PC-9 (cell line): Measurements from ENCODE around the gene PSRC1. TPM values are rescaled to one million over a fixed set of nuclear protein-coding genes. Genes with fewer than 3 reads are reported as not detected.
A peak's percentile ranks its signal among the peaks of the same experiment; 100 is the strongest.

Experiments used
- BruUV-seq: library from RNA; stranded (reverse); fragments of 400-500 nt; replicated peaks from 2 replicates; lab custom pipeline; 2021; lab: Mats Ljungman, UMichigan
- CTCF ChIA-PET: fragments of 300-600 bp; sonication (Branson Sonifier 250); formaldehyde crosslinking; loops from one replicate; lab custom pipeline; 2022; ENCODE audit warnings: antibody characterized with exemption; lab: Charles Lee
- POLR2A ChIA-PET: fragments of 300-600 bp; sonication (Branson Sonifier 250); formaldehyde crosslinking; loops from one replicate; lab custom pipeline; 2022; ENCODE audit warnings: antibody characterized with exemption; ENCODE audit not compliant: unreplicated experiment; lab: Charles Lee
- DNase-seq, 2 experiments: peaks; one replicate each; pipeline versions ENCODE4 v3.0.0 to v3.0.0-alpha.2; 2015 to 2022; ENCODE audit warnings: mixed read lengths in 1 of 2
- H2AFZ ChIP-seq: fragments of 200-600 bp; sonication (generic); 2 replicates; pipeline ENCODE4 v1.8.1; 2017; ENCODE audit warnings: antibody characterized with exemption
- H3F3A ChIP-seq: fragments of 200-600 bp; sonication (generic); 2 replicates; pipeline ENCODE4 v1.8.1; 2017; ENCODE audit warnings: antibody characterized with exemption, mild to moderate bottlenecking, low read depth; ENCODE audit not compliant: insufficient read depth
- H3K27ac ChIP-seq: fragments of 200-600 bp; sonication (generic); 2 replicates; pipeline ENCODE4 v1.6.1; 2016; ENCODE audit warnings: mixed run types
- H3K27me3 ChIP-seq: fragments of 200-600 bp; sonication (generic); 2 replicates; pipeline ENCODE4 v1.6.1; 2016; ENCODE audit warnings: low read depth, mixed run types; ENCODE audit not compliant: insufficient read depth
- H3K36me3 ChIP-seq: fragments of 200-600 bp; sonication (generic); 2 replicates; pipeline ENCODE4 v1.6.1; 2016; ENCODE audit warnings: low read depth, mixed run types
- H3K4me1 ChIP-seq: fragments of 200-600 bp; sonication (generic); replicated peaks from 2 replicates; pipeline ENCODE4 v1.6.1; 2016; ENCODE audit warnings: mixed run types; ENCODE audit not compliant: insufficient read depth
- H3K4me2 ChIP-seq: fragments of 200-600 bp; sonication (generic); 2 replicates; pipeline ENCODE4 v1.6.1; 2017; ENCODE audit warnings: mixed run types
- H3K4me3 ChIP-seq: fragments of 200-600 bp; sonication (generic); 2 replicates; pipeline ENCODE4 v1.6.1; 2016; ENCODE audit warnings: mixed run types
- H3K79me2 ChIP-seq: fragments of 200-600 bp; sonication (generic); 2 replicates; pipeline ENCODE4 v1.6.1; 2017; ENCODE audit warnings: low read depth, mixed run types
- H3K9me2 ChIP-seq: fragments of 200-600 bp; sonication (generic); 2 replicates; pipeline ENCODE4 v1.8.1; 2017; ENCODE audit warnings: mild to moderate bottlenecking; ENCODE audit not compliant: insufficient read depth
- H3K9me3 ChIP-seq: fragments of 200-600 bp; sonication (generic); 2 replicates; pipeline ENCODE4 v1.8.1; 2016; ENCODE audit warnings: low read depth; ENCODE audit not compliant: insufficient read depth
- H4K20me1 ChIP-seq: fragments of 200-600 bp; sonication (generic); 2 replicates; pipeline ENCODE4 v1.8.1; 2017; ENCODE audit not compliant: insufficient read depth
- CTCF ChIP-seq: fragments of 200-600 bp; sonication (generic); conservative IDR thresholded peaks from 2 replicates; pipeline ENCODE4 v1.6.1; 2017; ENCODE audit warnings: mixed run types, antibody characterized with exemption, mild to moderate bottlenecking, moderate library complexity
- EZH2 ChIP-seq: fragments of 200-600 bp; sonication (generic); IDR thresholded peaks from 2 replicates; pipeline ENCODE4 v1.8.0; 2017; ENCODE audit warnings: antibody characterized with exemption, low read depth
- intact Hi-C: fragments of 100-400 bp; cut with micrococcal nuclease; formaldehyde crosslinking; loops from one replicate; pipeline ENCODE4 v1.10.0; 2022; ENCODE audit not compliant: unreplicated experiment
- total RNA-seq: library from RNA; stranded (reverse); gene quantifications from 2 replicates; pipeline ENCODE4 v1.2.3, GENCODE V29; 2021

PSRC1 gene
- total RNA-seq, 1 experiment from 2014 or later, result 26.4 TPM

DNA sequence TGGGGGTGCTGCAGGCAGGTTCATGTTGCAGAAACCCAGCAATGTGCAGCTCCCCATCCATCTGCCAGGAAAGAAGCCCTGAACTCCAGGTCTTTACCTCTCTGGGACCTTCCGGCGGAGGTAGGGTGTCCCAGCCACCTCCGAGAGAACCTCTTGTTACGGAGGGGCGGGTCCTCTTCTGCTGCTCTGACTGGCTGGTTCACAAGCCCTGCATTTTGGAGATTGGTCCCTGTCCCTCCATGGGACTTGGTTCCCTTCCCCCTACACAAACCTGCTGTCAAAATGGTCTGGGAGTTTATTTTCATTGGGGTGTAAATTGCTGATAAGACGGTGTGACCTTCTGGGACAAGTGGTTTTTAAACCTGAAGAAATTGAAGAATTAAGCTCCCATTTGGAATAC, 41.6 kb downstream of the PSRC1 start:
- H3K36me3 ChIP-seq, result peaks cover 30% of the 10 kb centered on the region
- H3K79me2 ChIP-seq, result no peaks in the 10 kb centered on the region
- no peaks in the 10 kb centered on the region for H3K9me2 ChIP-seq
- CTCF ChIA-PET, result interaction anchor here (0.6 to 1.3 kb wide), 3 partner anchors 40 to 1257 kb away, joined by 3 to 4 read pairs (median 3); no protein-coding TSS in a partner anchor
- H3K4me2 ChIP-seq, result peak overlapping the region; percentile 41; the same call in 1 of the 2 replicates
- POLR2A ChIA-PET, result no interaction called here
- intact Hi-C loops, result no loop called here
- H3K9me3 ChIP-seq, result no peaks in the 10 kb centered on the region
- no peaks in the 10 kb centered on the region for H3K27me3 ChIP-seq
- H3F3A ChIP-seq, result peaks cover 49% of the 10 kb centered on the region
- peaks cover 38% of the 10 kb centered on the region for H3K4me1 ChIP-seq
- BruUV-seq, result no TSS peak
- H2AFZ ChIP-seq, result no peak overlapping the region
- no peak overlapping the region for H3K4me3 ChIP-seq
- TF ChIP-seq CTCF (no peak), EZH2 (no peak)
- no peak for DNase-seq
- H4K20me1 ChIP-seq, result no peaks in the 10 kb centered on the region; the same call in 1 of the 2 replicates
- peak overlapping the region; percentile 92 for H3K27ac ChIP-seq

DNA sequence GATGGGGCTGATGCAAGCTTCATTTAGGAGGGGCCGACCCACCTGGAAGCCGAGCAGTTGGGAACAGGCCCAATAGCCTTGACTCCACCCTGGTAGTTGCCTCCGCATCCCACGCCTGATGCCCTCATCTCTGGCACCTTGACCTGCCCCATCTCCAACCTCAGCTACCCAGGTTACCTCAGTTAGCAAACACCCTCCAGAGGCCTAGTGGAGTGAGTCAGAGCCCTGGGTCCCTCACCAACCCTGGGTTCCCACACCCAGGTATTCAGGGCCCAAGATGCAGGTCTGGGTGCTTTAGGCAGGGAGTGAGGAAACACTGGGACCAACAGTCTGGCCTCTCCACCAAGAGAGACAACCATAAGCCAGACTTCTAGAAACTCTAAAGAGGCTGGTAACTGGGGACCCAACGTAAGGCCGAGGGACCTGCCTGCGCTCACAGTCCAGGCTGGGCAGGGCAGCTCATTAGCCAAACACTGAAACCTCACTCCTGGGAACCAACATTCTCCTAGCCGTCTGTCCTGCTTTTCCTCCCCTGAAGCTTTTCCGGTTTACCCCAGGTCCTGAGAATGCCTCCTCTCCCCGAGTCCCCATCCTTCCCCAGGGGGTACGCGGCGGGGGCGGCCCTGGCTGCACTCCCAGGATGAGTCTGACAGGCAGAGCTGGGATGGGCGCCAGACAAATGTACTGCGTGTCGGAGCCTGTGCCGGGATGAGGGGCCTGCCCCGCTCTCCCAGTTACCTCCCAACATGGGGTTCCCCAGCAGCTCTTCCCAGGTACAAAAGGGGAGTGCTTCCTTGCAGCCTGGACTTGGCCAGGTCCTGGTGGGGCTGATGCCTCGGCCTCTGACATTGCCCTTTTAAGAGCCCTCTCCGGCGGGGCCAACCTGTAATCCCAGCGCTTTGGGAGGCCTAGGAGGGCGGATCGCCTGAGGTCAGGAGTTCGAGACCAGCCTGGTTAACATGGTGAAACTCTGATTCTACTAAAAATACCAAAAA, 42.5 kb downstream of the PSRC1 start:
- Histone ChIP-seq H3F3A (peaks cover 52% of the 10 kb centered on the region), H4K20me1 (no peaks in the 10 kb centered on the region; the same call in 1 of the 2 replicates), H3K27me3 (no peaks in the 10 kb centered on the region), H3K4me1 (peaks cover 38% of the 10 kb centered on the region), H3K9me2 (no peaks in the 10 kb centered on the region), H3K4me3 (no peak overlapping the region), H2AFZ (no peak overlapping the region), H3K9me3 (no peaks in the 10 kb centered on the region), H3K79me2 (no peaks in the 10 kb centered on the region), H3K27ac (peak overlapping the region; percentile 92), H3K4me2 (peak overlapping the region; percentile 57), H3K36me3 (peaks cover 39% of the 10 kb centered on the region)
- no TSS peak for BruUV-seq
- TF ChIP-seq EZH2, result no peak
- TF ChIP-seq CTCF, result no peak
- ChIA-PET POLR2A (interaction anchor here (0.5 to 0.8 kb wide), 5 partner anchors 9 to 858 kb away, joined by 3 to 7 read pairs (median 4); partner anchors contain the start of gene CELSR2), CTCF (interaction anchor here (0.6 to 1.3 kb wide), 3 partner anchors 17 to 208 kb away, joined by 3 to 6 read pairs (median 4); no protein-coding TSS in a partner anchor)
- DNase-seq, result peak; percentile 69 to 96
- intact Hi-C loops, result loop anchor here (1.0 kb wide), 2 partner anchors 9 to 23 kb away; partner anchors contain the start of gene CELSR2

DNA sequence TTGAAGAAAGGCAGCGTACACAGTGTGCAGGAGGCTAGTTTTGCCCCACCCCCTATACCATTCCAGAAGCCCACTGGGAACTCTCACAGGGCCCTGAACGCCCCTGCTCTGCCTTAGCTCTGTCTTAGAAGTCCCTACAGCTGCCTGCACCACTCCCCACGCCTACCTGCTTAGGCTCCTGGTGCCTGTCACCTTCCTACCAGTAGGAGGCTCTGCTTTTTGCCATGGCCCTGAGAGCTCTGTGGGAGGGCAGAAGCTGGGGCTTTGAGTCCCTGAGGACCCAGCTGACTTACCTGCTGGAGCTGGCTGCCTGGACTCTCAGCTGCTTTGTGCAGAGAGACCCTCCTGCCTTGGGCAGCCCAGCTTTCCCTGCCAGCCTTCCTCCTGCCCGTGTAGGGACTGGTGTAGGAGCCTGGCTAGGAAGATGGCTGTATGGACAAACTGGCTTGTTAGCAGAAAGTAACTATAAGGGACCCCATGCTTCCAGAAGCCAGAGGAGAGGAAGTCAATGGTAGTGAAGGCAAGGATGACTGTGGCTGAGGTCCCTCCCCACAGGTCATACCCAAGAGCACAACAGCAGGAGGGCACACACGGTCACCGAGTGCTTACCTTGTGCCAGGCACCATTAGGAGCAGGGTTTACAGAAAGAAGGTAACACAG, 43.4 kb downstream of the PSRC1 start:
- ChIA-PET POLR2A (interaction anchor here (0.5 to 0.7 kb wide), 2 partner anchors 14 to 131 kb away, joined by 3 to 4 read pairs; no protein-coding TSS in a partner anchor), CTCF (interaction anchor here (0.6 kb wide), 1 partner anchor 422 kb away, joined by 13 read pairs; no protein-coding TSS in a partner anchor)
- DNase-seq, result peak; percentile 36 to 66
- peaks cover 54% of the 10 kb centered on the region for H3F3A ChIP-seq
- H3K79me2 ChIP-seq, result no peaks in the 10 kb centered on the region
- BruUV-seq, result no TSS peak
- peak overlapping the region; percentile 57 for H3K4me2 ChIP-seq
- H3K36me3 ChIP-seq, result peaks cover 48% of the 10 kb centered on the region
- no peak overlapping the region for H2AFZ ChIP-seq
- intact Hi-C loops, result loop anchor here (1.0 kb wide), 2 partner anchors 10 to 24 kb away; partner anchors contain the start of gene CELSR2
- TF ChIP-seq EZH2 (no peak), CTCF (peak; percentile 80)
- H3K27me3 ChIP-seq, result no peaks in the 10 kb centered on the region
- H3K27ac ChIP-seq, result peak overlapping the region; percentile 92
- peaks cover 38% of the 10 kb centered on the region for H3K4me1 ChIP-seq
- H3K9me2 ChIP-seq, result no peaks in the 10 kb centered on the region
- H3K4me3 ChIP-seq, result no peak overlapping the region
- no peaks in the 10 kb centered on the region; the same call in 1 of the 2 replicates for H4K20me1 ChIP-seq
- H3K9me3 ChIP-seq, result no peaks in the 10 kb centered on the region
